ENCODE results near the gene PTGS2.

DNA sequence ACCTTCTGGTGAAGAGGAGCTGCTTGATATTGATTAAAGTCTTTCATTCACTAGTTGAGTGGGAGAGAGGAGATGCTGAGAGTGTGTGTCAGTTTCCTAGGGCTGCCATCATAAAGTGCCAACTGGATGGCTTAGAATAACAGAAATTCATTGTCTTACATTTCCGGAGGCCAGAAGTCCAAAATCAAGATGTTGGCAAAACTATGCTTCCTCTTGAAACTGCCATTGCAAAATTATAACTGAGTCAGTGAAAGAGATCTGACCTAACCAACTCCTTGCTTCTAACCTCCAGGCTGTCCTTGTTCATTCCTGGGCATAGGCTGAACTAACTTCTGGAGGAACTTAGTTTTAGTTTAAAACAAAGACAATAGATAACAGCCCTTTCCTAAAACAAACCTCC is 47.1 kb downstream of the PTGS2 start:
- TF ChIP-seq PML (IDR thresholded peaks at IDR 0.05; ENCODE audit: low read length) (no peak), ZNF274 (IDR thresholded peaks at IDR 0.05; ENCODE audit: insufficient read depth, insufficient read length) (no peak), ETV6 (conservative IDR thresholded peaks at IDR 0.05 in 1 of 2, IDR thresholded peaks at IDR 0.05 in 1 of 2; ENCODE audit: borderline replicate concordance in 1 of 2, low read depth in 1 of 2) (no peak), ZSCAN29 (IDR thresholded peaks at IDR 0.05) (no peak), NFYB (IDR thresholded peaks at IDR 0.05; ENCODE audit: insufficient read depth, low read depth, low read length) (no peak)
- TF ChIP-seq, protein P1, sequence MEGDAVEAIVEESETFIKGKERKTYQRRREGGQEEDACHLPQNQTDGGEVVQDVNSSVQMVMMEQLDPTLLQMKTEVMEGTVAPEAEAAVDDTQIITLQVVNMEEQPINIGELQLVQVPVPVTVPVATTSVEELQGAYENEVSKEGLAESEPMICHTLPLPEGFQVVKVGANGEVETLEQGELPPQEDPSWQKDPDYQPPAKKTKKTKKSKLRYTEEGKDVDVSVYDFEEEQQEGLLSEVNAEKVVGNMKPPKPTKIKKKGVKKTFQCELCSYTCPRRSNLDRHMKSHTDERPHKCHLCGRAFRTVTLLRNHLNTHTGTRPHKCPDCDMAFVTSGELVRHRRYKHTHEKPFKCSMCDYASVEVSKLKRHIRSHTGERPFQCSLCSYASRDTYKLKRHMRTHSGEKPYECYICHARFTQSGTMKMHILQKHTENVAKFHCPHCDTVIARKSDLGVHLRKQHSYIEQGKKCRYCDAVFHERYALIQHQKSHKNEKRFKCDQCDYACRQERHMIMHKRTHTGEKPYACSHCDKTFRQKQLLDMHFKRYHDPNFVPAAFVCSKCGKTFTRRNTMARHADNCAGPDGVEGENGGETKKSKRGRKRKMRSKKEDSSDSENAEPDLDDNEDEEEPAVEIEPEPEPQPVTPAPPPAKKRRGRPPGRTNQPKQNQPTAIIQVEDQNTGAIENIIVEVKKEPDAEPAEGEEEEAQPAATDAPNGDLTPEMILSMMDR (IDR thresholded peaks at IDR 0.05 in 2 of 3, conservative IDR thresholded peaks at IDR 0.05 in 1 of 3; ENCODE audit: control insufficient read depth in 2 of 3, extremely low read depth in 1 of 3, insufficient read depth in 1 of 3, low read depth in 3 of 3, low read length in 3 of 3): no peak
- TF ChIP-seq, protein P2, sequence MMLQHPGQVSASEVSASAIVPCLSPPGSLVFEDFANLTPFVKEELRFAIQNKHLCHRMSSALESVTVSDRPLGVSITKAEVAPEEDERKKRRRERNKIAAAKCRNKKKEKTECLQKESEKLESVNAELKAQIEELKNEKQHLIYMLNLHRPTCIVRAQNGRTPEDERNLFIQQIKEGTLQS (IDR thresholded peaks at IDR 0.05; ENCODE audit: borderline replicate concordance, extremely low read depth, low read depth, low read length): no peak
- TF ChIP-seq, protein P3, sequence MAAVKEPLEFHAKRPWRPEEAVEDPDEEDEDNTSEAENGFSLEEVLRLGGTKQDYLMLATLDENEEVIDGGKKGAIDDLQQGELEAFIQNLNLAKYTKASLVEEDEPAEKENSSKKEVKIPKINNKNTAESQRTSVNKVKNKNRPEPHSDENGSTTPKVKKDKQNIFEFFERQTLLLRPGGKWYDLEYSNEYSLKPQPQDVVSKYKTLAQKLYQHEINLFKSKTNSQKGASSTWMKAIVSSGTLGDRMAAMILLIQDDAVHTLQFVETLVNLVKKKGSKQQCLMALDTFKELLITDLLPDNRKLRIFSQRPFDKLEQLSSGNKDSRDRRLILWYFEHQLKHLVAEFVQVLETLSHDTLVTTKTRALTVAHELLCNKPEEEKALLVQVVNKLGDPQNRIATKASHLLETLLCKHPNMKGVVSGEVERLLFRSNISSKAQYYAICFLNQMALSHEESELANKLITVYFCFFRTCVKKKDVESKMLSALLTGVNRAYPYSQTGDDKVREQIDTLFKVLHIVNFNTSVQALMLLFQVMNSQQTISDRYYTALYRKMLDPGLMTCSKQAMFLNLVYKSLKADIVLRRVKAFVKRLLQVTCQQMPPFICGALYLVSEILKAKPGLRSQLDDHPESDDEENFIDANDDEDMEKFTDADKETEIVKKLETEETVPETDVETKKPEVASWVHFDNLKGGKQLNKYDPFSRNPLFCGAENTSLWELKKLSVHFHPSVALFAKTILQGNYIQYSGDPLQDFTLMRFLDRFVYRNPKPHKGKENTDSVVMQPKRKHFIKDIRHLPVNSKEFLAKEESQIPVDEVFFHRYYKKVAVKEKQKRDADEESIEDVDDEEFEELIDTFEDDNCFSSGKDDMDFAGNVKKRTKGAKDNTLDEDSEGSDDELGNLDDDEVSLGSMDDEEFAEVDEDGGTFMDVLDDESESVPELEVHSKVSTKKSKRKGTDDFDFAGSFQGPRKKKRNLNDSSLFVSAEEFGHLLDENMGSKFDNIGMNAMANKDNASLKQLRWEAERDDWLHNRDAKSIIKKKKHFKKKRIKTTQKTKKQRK (IDR thresholded peaks at IDR 0.05; ENCODE audit: low read depth, low read length): no peak
